Measurements from ENCODE around the gene BPIFA3.

GRCh38 chr20:33175123-33175522 lies 42.0 kb upstream of the BPIFA3 start:
- TF ChIP-seq POLR2A (IDR thresholded peaks at IDR 0.05; ENCODE audit: low read depth, low read length): no peak
- no peak for TF ChIP-seq TAF1 (IDR thresholded peaks at IDR 0.05; ENCODE audit: low read depth, low read length)
- no peak for TF ChIP-seq POLR2AphosphoS5 (IDR thresholded peaks at IDR 0.05; ENCODE audit: low read depth, low read length)
- no peak for TF ChIP-seq POU2F2 (IDR thresholded peaks at IDR 0.05; ENCODE audit: low read depth, low read length)
- no peak for TF ChIP-seq SPI1 (IDR thresholded peaks at IDR 0.05; ENCODE audit: low read depth, low read length)

All from GM12891 (cell line).